ENCODE data around the gene WNT5B. TPM values are rescaled to one million over a fixed set of nuclear protein-coding genes. Genes with fewer than 3 reads are reported as not detected.

Gene WNT5B
- total and polyA plus RNA-seq, 2 of the 8 experiments (the other 6 are each of a cell fraction or from before 2014, with no cell fraction given), result 0.91 to 1.2 TPM

GRCh38 chr12:1606021-1606622 is 22.9 kb upstream of the WNT5B start:
- no peak overlapping the region for H3K27ac ChIP-seq (ENCODE audit: low read depth, low read length)
- 16% methylated on average over 12 of the region's 12 CpGs; no CpG with 5 or more reads in 1 of the 2 experiments for WGBS, 2 experiments (ENCODE audit: extremely low coverage in 1 of 2, insufficient coverage in 1 of 2, insufficient read length in 1 of 2, insufficient replicate concordance in 2 of 2, low coverage in 1 of 2, low lambda C conversion rate in 2 of 2, missing lambda C conversion rate in 1 of 2)
- TF ChIP-seq JUND (IDR thresholded peaks at IDR 0.05; ENCODE audit: low read length) (peak; percentile 62; the same call in 1 of the 2 replicates), USF2 (IDR thresholded peaks at IDR 0.05; ENCODE audit: low read length) (no peak; the same call in 1 of the 2 replicates), KDM1A (IDR thresholded peaks at IDR 0.05; ENCODE audit: borderline replicate concordance, low read length) (no peak), KDM5A (IDR thresholded peaks at IDR 0.05; ENCODE audit: low read length) (no peak), SAP30 (IDR thresholded peaks at IDR 0.05; ENCODE audit: insufficient read depth, insufficient replicate concordance, low read length) (no peak), SIRT6 (IDR thresholded peaks at IDR 0.05; ENCODE audit: low read length) (no peak), TAF1 (IDR thresholded peaks at IDR 0.05; ENCODE audit: low read depth, low read length) (no peak), YY1 (IDR thresholded peaks at IDR 0.05; ENCODE audit: low read depth, low read length) (no peak), SIX5 (IDR thresholded peaks at IDR 0.05; ENCODE audit: low read depth, low read length) (no peak), MAX (IDR thresholded peaks at IDR 0.05) (no peak), FOSL1 (IDR thresholded peaks at IDR 0.05; ENCODE audit: insufficient read depth, low read depth, low read length) (no peak), CBX8 (IDR thresholded peaks at IDR 0.05; ENCODE audit: borderline replicate concordance, low read depth, low read length) (no peak)

More at GRCh38 chr12:1606021-1606622, 22.9 kb upstream of the WNT5B start:
- H3K27me3 ChIP-seq (replicated peaks in 1 of 4; ENCODE audit: control insufficient read depth in 3 of 4, extremely low read depth in 1 of 4, insufficient read depth in 3 of 4, low read length in 3 of 4), result peaks cover 0 to 17% (median 15%) of the 10 kb centered on the region in 4 experiments; a peak in 5 of 7 replicates
- ChIA-PET CTCF (ENCODE audit: partially characterized antibody) (interaction anchor here (0.6 to 2.0 kb wide), 12 partner anchors 10 to 504 kb away, joined by 3 to 12 read pairs (median 4); partner anchors contain the start of gene WNT5B), POLR2A (ENCODE audit: partially characterized antibody) (interaction anchor here (1.4 to 1.9 kb wide), 2 partner anchors 12 to 14 kb away, joined by 3 to 6 read pairs; partner anchors contain the start of gene FBXL14)
- no peak overlapping the region for H3K9ac ChIP-seq (replicated peaks in 1 of 4; ENCODE audit: extremely low read depth in 1 of 4, low read depth in 3 of 4, low read length in 3 of 4)
- no peak overlapping the region for H3K23ac ChIP-seq (ENCODE audit: insufficient read length)
- FAIRE-seq (no peak), DNase-seq (ENCODE audit: low read depth in 1 of 2, low spot score in 2 of 2) (no peak)
- no peak overlapping the region for H3K18ac ChIP-seq (ENCODE audit: extremely low read depth, low read length)
- no peak overlapping the region for H4K91ac ChIP-seq (replicated peaks; ENCODE audit: insufficient read length, low read length)
- peak overlapping the region; percentile 12 to 56 (median 40); a peak in 7 of 8 replicates for H3K4me3 ChIP-seq (ENCODE audit: extremely low read depth in 1 of 4, insufficient read depth in 2 of 4, low read depth in 3 of 4, low read length in 4 of 4)
- H2BK5ac ChIP-seq (ENCODE audit: low read depth, low read length), result no peak overlapping the region
- no peaks in the 10 kb centered on the region for H3K9me3 ChIP-seq (ENCODE audit: insufficient read depth in 2 of 2, low read depth in 1 of 2, low read length in 1 of 2)
- H3K79me2 ChIP-seq (ENCODE audit: control insufficient read depth in 1 of 2, insufficient read depth in 2 of 2, low read length in 2 of 2), result no peaks in the 10 kb centered on the region
- peak overlapping the region; percentile 64 to 87 for H3K4me2 ChIP-seq (ENCODE audit: insufficient read depth in 1 of 2, low read depth in 2 of 2, low read length in 2 of 2)
- no peaks in the 10 kb centered on the region for H3K79me1 ChIP-seq (ENCODE audit: low read depth, low read length)
- no peak overlapping the region for H3K4ac ChIP-seq (replicated peaks; ENCODE audit: insufficient read length, low read depth, low read length)
- H3K23me2 ChIP-seq (ENCODE audit: low read depth, low read length), result peaks cover 9% of the 10 kb centered on the region
- H4K20me1 ChIP-seq (replicated peaks in 1 of 2; ENCODE audit: control insufficient read depth in 1 of 2, insufficient read depth in 2 of 2, low read length in 2 of 2), result peaks cover 0 to 6% of the 10 kb centered on the region in 2 experiments
- no peak overlapping the region for H4K5ac ChIP-seq (ENCODE audit: insufficient read length, low read depth, low read length)
- 0 out of 2 replicates have a peak overlapping the region, but pooled peaks have one; percentile 25 for H2AFZ ChIP-seq (ENCODE audit: low read length)
- H3K56ac ChIP-seq (replicated peaks; ENCODE audit: insufficient read length, low read depth, low read length), result no peak overlapping the region
- H4K8ac ChIP-seq (ENCODE audit: extremely low read depth, insufficient read depth, low read length), result no peak overlapping the region
- H2AK5ac ChIP-seq (ENCODE audit: low read depth, low read length), result no peak overlapping the region
- H3K14ac ChIP-seq (ENCODE audit: insufficient read length), result no peak overlapping the region
- H3K4me1 ChIP-seq (replicated peaks in 1 of 4; ENCODE audit: control insufficient read depth in 3 of 4, insufficient read depth in 4 of 4, low read length in 3 of 4), result peaks cover 0 to 7% (median 2%) of the 10 kb centered on the region in 4 experiments; a peak in 5 of 7 replicates
- H2BK12ac ChIP-seq (ENCODE audit: low read depth, low read length), result no peak overlapping the region
- no peak overlapping the region for H2BK15ac ChIP-seq (ENCODE audit: low read length)
- no peak overlapping the region for H2BK20ac ChIP-seq (ENCODE audit: low read length)
- no peaks in the 10 kb centered on the region for H3K36me3 ChIP-seq (ENCODE audit: control insufficient read depth in 2 of 4, insufficient read depth in 4 of 4, low read length in 3 of 4)
- H2BK120ac ChIP-seq (replicated peaks; ENCODE audit: low read depth, low read length), result no peak overlapping the region

Data from H1 (cell line).